Endothelial cell of hepatic sinusoid (primary cell): ENCODE data around the gene NEURL1.

Source experiments
- in situ Hi-C: cut with HindIII; loops from 2 replicates; pipeline ENCODE4 v1.10.0; 2017; ENCODE audit warnings: low sequenced_read_pairs

The NEURL1 gene

GRCh38 chr10:103543617-103544525 is 50.4 kb downstream of the NEURL1 start:
- in situ Hi-C loops: no loop called here

GRCh38 chr10:103544657-103545310 is 51.3 kb downstream of the NEURL1 start:
- in situ Hi-C loops: loop anchor here (5.0 kb wide), 1 partner anchor 52 kb away; the partner anchor contains the start of gene NEURL1

GRCh38 chr10:103545366-103545765 is 51.9 kb downstream of the NEURL1 start:
- in situ Hi-C loops: loop anchor here (5.0 kb wide), 1 partner anchor 53 kb away; the partner anchor contains the start of gene NEURL1

- in situ Hi-C loops: loop anchor here (5.0 kb wide), 1 partner anchor 54 kb away; the partner anchor contains the start of gene NEURL1
These were observed 52.3 kb downstream of the NEURL1 start for GRCh38 chr10:103545771-103546281.

- in situ Hi-C loops: loop anchor here (5.0 kb wide), 1 partner anchor 54 kb away; the partner anchor contains the start of gene NEURL1
These were observed 52.9 kb downstream of the NEURL1 start for GRCh38 chr10:103546401-103546800.

GRCh38 chr10:103547391-103547946 is 54.0 kb downstream of the NEURL1 start:
- in situ Hi-C loops: loop anchor here (5.0 kb wide), 1 partner anchor 55 kb away; the partner anchor contains the start of gene NEURL1

- in situ Hi-C loops: loop anchor here (5.0 kb wide), 1 partner anchor 56 kb away; the partner anchor contains the start of gene NEURL1
These were observed 54.5 kb downstream of the NEURL1 start for GRCh38 chr10:103548006-103548405.

GRCh38 chr10:103548581-103549348 is 55.3 kb downstream of the NEURL1 start:
- in situ Hi-C loops: loop anchor here (5.0 kb wide), 1 partner anchor 56 kb away; the partner anchor contains the start of gene NEURL1

GRCh38 chr10:103549349-103549685 is 55.8 kb downstream of the NEURL1 start:
- in situ Hi-C loops: loop anchor here (5.0 kb wide), 1 partner anchor 57 kb away; the partner anchor contains the start of gene NEURL1

- in situ Hi-C loops: no loop called here
These were observed 56.7 kb downstream of the NEURL1 start for GRCh38 chr10:103550229-103550628.

- in situ Hi-C loops: no loop called here
These were observed 58.4 kb downstream of the NEURL1 start for GRCh38 chr10:103551619-103552602.

- in situ Hi-C loops: no loop called here
These were observed 59.6 kb downstream of the NEURL1 start for GRCh38 chr10:103552856-103553742.

- in situ Hi-C loops: no loop called here
These were observed 60.4 kb downstream of the NEURL1 start for GRCh38 chr10:103553743-103554487.

- in situ Hi-C loops: no loop called here
These were observed 61.2 kb downstream of the NEURL1 start for GRCh38 chr10:103554488-103555324.

GRCh38 chr10:103555325-103555649 is 61.8 kb downstream of the NEURL1 start:
- in situ Hi-C loops: no loop called here

- in situ Hi-C loops: no loop called here
These were observed 62.2 kb downstream of the NEURL1 start for GRCh38 chr10:103555712-103556111.
